Fibroblast of mammary gland (primary cell): ENCODE measurements around the gene ASB7.
"Not testable (repeated sequence)": the region's sequence is repeated elsewhere in the genome, so short reads cannot be mapped to it uniquely, and the experiment has no call there.

Experiments
- DNase-seq: peaks from one replicate; pipeline ENCODE4 v3.0.0-alpha.2; 2010; ENCODE audit warnings: low read depth
- H3K4me3 ChIP-seq: 2 replicates; pipeline ENCODE4 v1.5.1; 2011; ENCODE audit warnings: low read depth, mild to moderate bottlenecking, low read length, moderate library complexity; ENCODE audit not compliant: control insufficient read depth
- TF ChIP-seq, protein P1 (sequence below): conservative IDR thresholded peaks from 2 replicates; pipeline ENCODE4 v1.5.1; 2011; ENCODE audit warnings: low read depth, low read length, inconsistent platforms; ENCODE audit not compliant: control insufficient read depth, insufficient read depth

ASB7 gene

DNA sequence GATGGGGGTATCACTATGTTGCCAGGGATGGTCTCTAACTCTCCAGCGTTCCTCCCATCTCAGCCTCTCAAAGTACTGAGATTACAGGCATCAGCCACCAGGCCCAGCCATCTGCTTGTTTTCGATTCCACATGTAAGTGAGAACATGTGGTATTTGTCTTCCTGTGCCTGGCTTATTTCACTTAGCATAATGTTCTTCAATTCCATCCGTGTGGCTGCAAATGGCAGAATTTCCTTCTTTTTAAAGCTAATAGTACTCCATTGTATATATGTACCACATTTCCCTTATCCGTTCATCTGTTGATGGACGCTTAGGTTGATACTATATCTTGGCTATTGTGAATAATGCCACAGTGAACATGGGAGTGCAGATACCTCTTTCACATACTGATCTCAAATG lies 70.6 kb downstream of the ASB7 start:
- TF ChIP-seq, protein P1, sequence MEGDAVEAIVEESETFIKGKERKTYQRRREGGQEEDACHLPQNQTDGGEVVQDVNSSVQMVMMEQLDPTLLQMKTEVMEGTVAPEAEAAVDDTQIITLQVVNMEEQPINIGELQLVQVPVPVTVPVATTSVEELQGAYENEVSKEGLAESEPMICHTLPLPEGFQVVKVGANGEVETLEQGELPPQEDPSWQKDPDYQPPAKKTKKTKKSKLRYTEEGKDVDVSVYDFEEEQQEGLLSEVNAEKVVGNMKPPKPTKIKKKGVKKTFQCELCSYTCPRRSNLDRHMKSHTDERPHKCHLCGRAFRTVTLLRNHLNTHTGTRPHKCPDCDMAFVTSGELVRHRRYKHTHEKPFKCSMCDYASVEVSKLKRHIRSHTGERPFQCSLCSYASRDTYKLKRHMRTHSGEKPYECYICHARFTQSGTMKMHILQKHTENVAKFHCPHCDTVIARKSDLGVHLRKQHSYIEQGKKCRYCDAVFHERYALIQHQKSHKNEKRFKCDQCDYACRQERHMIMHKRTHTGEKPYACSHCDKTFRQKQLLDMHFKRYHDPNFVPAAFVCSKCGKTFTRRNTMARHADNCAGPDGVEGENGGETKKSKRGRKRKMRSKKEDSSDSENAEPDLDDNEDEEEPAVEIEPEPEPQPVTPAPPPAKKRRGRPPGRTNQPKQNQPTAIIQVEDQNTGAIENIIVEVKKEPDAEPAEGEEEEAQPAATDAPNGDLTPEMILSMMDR = no peak
- DNase-seq = no peak
- no peak overlapping the region for H3K4me3 ChIP-seq

GRCh38 chr15:100679151-100679550 lies 76.8 kb downstream of the ASB7 start:
- not testable (repeated sequence) for DNase-seq, H3K4me3 ChIP-seq

DNA sequence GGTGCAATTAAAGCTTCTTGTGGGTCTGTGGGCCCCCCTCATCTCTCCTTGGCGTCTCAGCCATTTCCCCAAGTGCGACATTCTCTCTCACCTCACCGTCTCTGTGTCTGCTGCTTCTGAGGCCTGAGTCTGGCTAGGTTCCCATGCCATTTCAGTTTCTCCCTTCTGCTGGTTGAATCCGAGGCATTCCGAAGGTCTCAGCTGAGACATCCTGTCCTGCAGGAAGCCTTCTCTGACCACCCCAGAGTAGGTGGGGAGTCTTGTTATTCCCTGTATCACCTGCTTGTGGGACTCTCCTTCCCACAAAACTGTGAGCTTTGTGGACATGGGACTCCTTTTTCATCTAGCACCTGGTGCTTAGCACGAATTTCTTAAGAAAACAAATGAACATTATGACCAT lies 78.3 kb downstream of the ASB7 start:
- H3K4me3 ChIP-seq = no peak overlapping the region
- TF ChIP-seq, protein P1 = no peak

DNA sequence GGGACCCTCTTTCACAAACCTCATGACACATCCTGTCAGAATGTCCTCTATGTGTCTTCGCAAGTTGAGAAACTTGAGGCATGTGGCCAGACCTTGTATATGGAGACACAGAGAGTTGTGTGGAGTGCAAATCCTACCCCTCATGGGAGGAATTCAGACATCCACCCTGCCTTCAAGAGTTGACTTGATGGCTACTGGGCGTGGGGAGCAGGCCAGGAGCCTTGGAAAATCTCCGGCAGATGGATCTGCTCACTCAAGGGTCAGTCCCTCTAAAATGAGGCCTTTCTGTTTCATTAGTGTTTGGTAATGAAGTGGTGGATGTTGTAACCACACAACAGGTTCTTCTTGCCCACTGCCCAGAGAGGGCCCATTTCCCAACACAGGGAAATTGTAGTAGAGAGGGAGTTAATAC lies 79.0 kb downstream of the ASB7 start:
- TF ChIP-seq, protein P1 = no peak
- DNase-seq = peak; percentile 43
- H3K4me3 ChIP-seq = no peak overlapping the region

More for the DNA sequence above, 78.3 kb downstream of the ASB7 start:
- no peak for DNase-seq

DNA sequence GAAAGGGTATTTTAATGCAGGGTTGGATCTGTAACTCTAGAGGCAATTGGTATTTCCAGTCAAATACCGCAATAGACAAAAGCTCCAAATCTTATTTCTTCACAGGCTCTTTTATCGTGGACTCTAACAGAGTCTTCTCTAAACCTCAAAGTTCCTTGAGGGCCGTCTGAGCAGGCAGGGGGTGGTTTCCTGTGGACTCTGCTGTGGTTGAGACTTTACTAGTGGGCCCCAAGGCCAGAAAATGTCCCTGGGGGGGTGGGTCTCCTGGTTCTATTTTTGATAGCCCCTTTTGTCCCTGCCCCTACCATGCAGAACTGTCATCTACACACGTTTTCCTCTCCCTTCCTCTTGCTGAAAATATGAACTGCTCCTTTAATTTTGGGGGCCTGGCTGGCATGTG lies 80.1 kb downstream of the ASB7 start:
- TF ChIP-seq, protein P1 = no peak
- H3K4me3 ChIP-seq = no peak overlapping the region
- no peak for DNase-seq

DNA sequence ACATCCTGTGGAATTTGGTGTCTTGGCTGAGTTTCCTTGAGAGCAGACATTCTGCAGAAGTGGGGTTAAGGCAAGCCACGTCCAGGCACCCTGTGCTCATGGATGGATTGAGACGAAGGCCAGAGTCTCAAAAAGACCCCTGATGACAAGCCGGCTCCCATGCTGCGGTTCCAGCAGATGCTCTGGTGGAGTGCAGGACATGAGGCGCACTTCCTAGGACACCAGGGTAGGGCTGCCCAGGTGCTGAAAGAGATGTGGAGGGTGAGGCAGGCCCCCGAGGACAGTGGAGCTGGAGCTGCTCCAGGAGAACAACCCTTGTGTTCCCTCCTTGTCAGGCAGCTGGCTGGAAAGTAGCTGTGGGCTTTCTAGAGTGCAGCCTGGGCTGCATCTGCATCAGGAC lies 81.0 kb downstream of the ASB7 start:
- TF ChIP-seq, protein P1 = no peak

GRCh38 chr15:100684591-100684990 lies 82.2 kb downstream of the ASB7 start:
- no peak overlapping the region for H3K4me3 ChIP-seq
- no peak for DNase-seq
- TF ChIP-seq, protein P1 = no peak

More for the DNA sequence above, 81.0 kb downstream of the ASB7 start:
- no peak for DNase-seq
- no peak overlapping the region for H3K4me3 ChIP-seq
